Breast epithelium (tissue), 4 donors: ENCODE data around the gene PFKFB3. TPM values are rescaled to one million over a fixed set of nuclear protein-coding genes. Genes with fewer than 3 reads are reported as not detected.

Experiments
- DNase-seq, 2 donors: peaks; one replicate each; pipeline ENCODE4 v3.0.0-alpha.2; 2019; ENCODE audit warnings: low spot score in 2 of 2
- H3K27ac ChIP-seq, 2 donors: fragments of 200-600 bp; sonication (generic) in 1 of 2; one replicate each; pipeline ENCODE4 v1.5.1; 2016 to 2019; ENCODE audit warnings: mild to moderate bottlenecking in 1 of 2
- H3K27me3 ChIP-seq, 2 donors: fragments of 200-600 bp; sonication (generic) in 1 of 2; one replicate each; pipeline versions ENCODE4 v1.5.1 to v1.6.0; 2017 to 2019; ENCODE audit warnings: control low read depth in 1 of 2, mild to moderate bottlenecking in 1 of 2
- H3K36me3 ChIP-seq: fragments of 200-600 bp; one replicate; pipeline ENCODE4 v1.5.1; 2019
- H3K4me1 ChIP-seq, 2 donors: fragments of 200-600 bp; sonication (generic); one replicate each; pipeline ENCODE4 v1.5.1; 2016 to 2019; ENCODE audit warnings: control low read depth in 1 of 2
- H3K4me3 ChIP-seq, 3 donors: fragments of 200-600 bp; sonication (generic); 1 replicate in 2 of 3; 2 replicates in 1 of 3; pipeline ENCODE4 v1.5.1; 2016 to 2019; ENCODE audit warnings: mild to moderate bottlenecking in 3 of 3, moderate library complexity in 2 of 3
- H3K9me3 ChIP-seq, 2 donors: fragments of 200-600 bp; sonication (generic) in 1 of 2; one replicate each; pipeline ENCODE4 v1.5.1; 2016 to 2019; ENCODE audit warnings: control low read depth in 1 of 2
- POLR2A ChIP-seq: fragments of 450-650 bp; IDR thresholded peaks from one replicate; pipeline ENCODE4 v1.6.1; 2016; ENCODE audit warnings: antibody characterized with exemption, mild to moderate bottlenecking, moderate library complexity
- POLR2AphosphoS5 ChIP-seq, 3 donors: sonication (generic); formaldehyde crosslinking; IDR thresholded peaks; one replicate each; pipeline ENCODE4 v1.6.1; 2017; ENCODE audit warnings: antibody characterized with exemption in 3 of 3
- intact Hi-C: fragments of 100-400 bp; cut with DNase I; formaldehyde crosslinking; loops from one replicate; pipeline ENCODE4 v1.15.1; 2023; ENCODE audit warnings: low total_unique reads
- total RNA-seq, 3 donors: library from RNA; depleted of rRNA; stranded (reverse); fragments of >200 nt; gene quantifications; one replicate each; pipeline ENCODE4 v1.1.0, GENCODE V29; 2016
- TF ChIP-seq, protein P1 (sequence below), 3 donors: fragments of 450-650 bp; IDR thresholded peaks; one replicate each; pipeline ENCODE4 v1.5.1; 2016 to 2017; ENCODE audit warnings: antibody characterized with exemption in 3 of 3, mild to moderate bottlenecking in 3 of 3, moderate library complexity in 3 of 3

The PFKFB3 gene
- total RNA-seq, 3 donors from 2014 or later: 94.8 to 240 (median 144) TPM

DNA sequence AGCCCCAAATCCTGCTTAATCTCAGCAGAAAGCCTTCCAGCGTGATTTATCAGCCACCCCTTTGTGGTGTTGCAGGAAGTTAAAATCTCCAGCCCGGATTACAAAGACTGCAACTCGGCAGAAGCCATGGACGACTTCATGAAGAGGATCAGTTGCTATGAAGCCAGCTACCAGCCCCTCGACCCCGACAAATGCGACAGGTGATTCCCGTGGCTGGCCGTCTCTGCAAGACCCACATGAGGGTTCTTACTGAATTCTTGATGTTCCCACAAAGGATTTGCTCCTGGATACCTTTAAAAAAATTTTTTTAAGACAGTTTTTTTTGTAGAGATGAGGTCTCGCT lies 16.7 kb downstream of the PFKFB3 start:
- intact Hi-C loops: loop anchor here (10.0 kb wide), 1 partner anchor 105 kb away; no protein-coding TSS in a partner anchor
- no peaks in the 10 kb centered on the region for H3K27me3 ChIP-seq
- no peaks in the 10 kb centered on the region for H3K9me3 ChIP-seq
- H3K4me3 ChIP-seq: no peak overlapping the region
- peak overlapping the region; percentile 48 to 71 for H3K27ac ChIP-seq
- no peaks in the 10 kb centered on the region for H3K4me1 ChIP-seq
- no peak for DNase-seq
- peaks cover 13% of the 10 kb centered on the region for H3K36me3 ChIP-seq
- TF ChIP-seq POLR2AphosphoS5 (IDR thresholded peaks at IDR 0.05) (no peak), POLR2A (no peak)
- TF ChIP-seq, protein P1, sequence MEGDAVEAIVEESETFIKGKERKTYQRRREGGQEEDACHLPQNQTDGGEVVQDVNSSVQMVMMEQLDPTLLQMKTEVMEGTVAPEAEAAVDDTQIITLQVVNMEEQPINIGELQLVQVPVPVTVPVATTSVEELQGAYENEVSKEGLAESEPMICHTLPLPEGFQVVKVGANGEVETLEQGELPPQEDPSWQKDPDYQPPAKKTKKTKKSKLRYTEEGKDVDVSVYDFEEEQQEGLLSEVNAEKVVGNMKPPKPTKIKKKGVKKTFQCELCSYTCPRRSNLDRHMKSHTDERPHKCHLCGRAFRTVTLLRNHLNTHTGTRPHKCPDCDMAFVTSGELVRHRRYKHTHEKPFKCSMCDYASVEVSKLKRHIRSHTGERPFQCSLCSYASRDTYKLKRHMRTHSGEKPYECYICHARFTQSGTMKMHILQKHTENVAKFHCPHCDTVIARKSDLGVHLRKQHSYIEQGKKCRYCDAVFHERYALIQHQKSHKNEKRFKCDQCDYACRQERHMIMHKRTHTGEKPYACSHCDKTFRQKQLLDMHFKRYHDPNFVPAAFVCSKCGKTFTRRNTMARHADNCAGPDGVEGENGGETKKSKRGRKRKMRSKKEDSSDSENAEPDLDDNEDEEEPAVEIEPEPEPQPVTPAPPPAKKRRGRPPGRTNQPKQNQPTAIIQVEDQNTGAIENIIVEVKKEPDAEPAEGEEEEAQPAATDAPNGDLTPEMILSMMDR (IDR thresholded peaks at IDR 0.05): no peak

- Histone ChIP-seq H3K27ac (no peak overlapping the region), H3K4me1 (no peaks in the 10 kb centered on the region), H3K27me3 (no peaks in the 10 kb centered on the region), H3K9me3 (no peaks in the 10 kb centered on the region), H3K36me3 (peaks cover 13% of the 10 kb centered on the region), H3K4me3 (no peak overlapping the region)
- no peak for DNase-seq
- TF ChIP-seq POLR2A (no peak), POLR2AphosphoS5 (IDR thresholded peaks at IDR 0.05) (no peak)
- TF ChIP-seq, protein P1 (IDR thresholded peaks at IDR 0.05): no peak
- intact Hi-C loops: no loop called here
Measured at GRCh38 chr10:6220418-6221191, 17.9 kb downstream of the PFKFB3 start.

GRCh38 chr10:6221192-6221940 lies 18.6 kb downstream of the PFKFB3 start:
- no peak for DNase-seq
- no peaks in the 10 kb centered on the region for H3K4me1 ChIP-seq
- intact Hi-C loops: no loop called here
- H3K4me3 ChIP-seq: no peak overlapping the region
- no peaks in the 10 kb centered on the region for H3K9me3 ChIP-seq
- H3K36me3 ChIP-seq: peaks cover 13% of the 10 kb centered on the region
- peak overlapping the region in 1 of 2 donors; percentile 1 for H3K27ac ChIP-seq
- no peaks in the 10 kb centered on the region for H3K27me3 ChIP-seq
- TF ChIP-seq POLR2A: no peak
- TF ChIP-seq POLR2AphosphoS5 (IDR thresholded peaks at IDR 0.05): no peak
- TF ChIP-seq, protein P1 (IDR thresholded peaks at IDR 0.05): no peak

- peak overlapping the region in 1 of 2 donors; percentile 26 for H3K27ac ChIP-seq
Measured at GRCh38 chr10:6221971-6222751, 19.4 kb downstream of the PFKFB3 start.

More at GRCh38 chr10:6221971-6222751, 19.4 kb downstream of the PFKFB3 start:
- Histone ChIP-seq H3K27me3 (no peaks in the 10 kb centered on the region), H3K4me1 (no peaks in the 10 kb centered on the region), H3K4me3 (no peak overlapping the region), H3K36me3 (peaks cover 13% of the 10 kb centered on the region), H3K9me3 (no peaks in the 10 kb centered on the region)
- no peak for DNase-seq
- TF ChIP-seq POLR2A (no peak), POLR2AphosphoS5 (IDR thresholded peaks at IDR 0.05) (no peak)
- TF ChIP-seq, protein P1 (IDR thresholded peaks at IDR 0.05): no peak
- intact Hi-C loops: no loop called here
